Measurements from ENCODE around the gene KLC4.
"Not testable (repeated sequence)": the region's sequence is repeated elsewhere in the genome, so short reads cannot be mapped to it uniquely, and the experiment has no call there.

KLC4 gene

GRCh38 chr6:43037197-43037596, 22.2 kb upstream of the KLC4 start:
- no peak for DNase-seq

GRCh38 chr6:43037706-43038105, 21.7 kb upstream of the KLC4 start:
- DNase-seq = no peak

GRCh38 chr6:43038727-43039126, 20.7 kb upstream of the KLC4 start:
- no peak for DNase-seq

GRCh38 chr6:43040542-43041257, 18.7 kb upstream of the KLC4 start:
- DNase-seq = no peak

GRCh38 chr6:43041475-43041874, 18.0 kb upstream of the KLC4 start:
- not testable (repeated sequence) for DNase-seq

GRCh38 chr6:43043310-43043709, 16.1 kb upstream of the KLC4 start:
- no peak for DNase-seq

GRCh38 chr6:43045371-43045930, 14.0 kb upstream of the KLC4 start:
- DNase-seq = no peak

GRCh38 chr6:43047998-43048397, 11.4 kb upstream of the KLC4 start:
- no peak for DNase-seq

- no peak for DNase-seq
Observed at GRCh38 chr6:43050981-43051380, 8.4 kb upstream of the KLC4 start.

- no peak for DNase-seq
Observed at GRCh38 chr6:43052225-43052841, 7.1 kb upstream of the KLC4 start.

- peak; percentile 63 for DNase-seq
Observed at GRCh38 chr6:43052842-43053544, 6.4 kb upstream of the KLC4 start.

GRCh38 chr6:43053545-43054205, 5.8 kb upstream of the KLC4 start, which contains the start of gene CUL7:
TSS of gene CUL7 (minus strand) at chr6:43053851. CDS start at chr6:43052788, 1,063 bp downstream.
- DNase-seq = peak; percentile 98

- DNase-seq = no peak
Observed at GRCh38 chr6:43054206-43054943, 5.1 kb upstream of the KLC4 start.

GRCh38 chr6:43055966-43056365, 3.5 kb upstream of the KLC4 start:
- no peak for DNase-seq

- DNase-seq = no peak
Observed at GRCh38 chr6:43058531-43058930, 900 bp upstream of the KLC4 start.

- peak; percentile 54 for DNase-seq
Observed at GRCh38 chr6:43060034-43060754, 763 bp downstream of the KLC4 start.

GRCh38 chr6:43060755-43061633, 1.6 kb downstream of the KLC4 start:
- no peak for DNase-seq

- no peak for DNase-seq
Observed at GRCh38 chr6:43061861-43062260, 2.4 kb downstream of the KLC4 start.

GRCh38 chr6:43062818-43063217, 3.4 kb downstream of the KLC4 start:
- no peak for DNase-seq

GRCh38 chr6:43070028-43070632, 10.7 kb downstream of the KLC4 start:
- peak; percentile 79 for DNase-seq

Measured in NCI-H82 (cell line).